ENCODE data around the gene CSMD2.

Gene CSMD2

DNA sequence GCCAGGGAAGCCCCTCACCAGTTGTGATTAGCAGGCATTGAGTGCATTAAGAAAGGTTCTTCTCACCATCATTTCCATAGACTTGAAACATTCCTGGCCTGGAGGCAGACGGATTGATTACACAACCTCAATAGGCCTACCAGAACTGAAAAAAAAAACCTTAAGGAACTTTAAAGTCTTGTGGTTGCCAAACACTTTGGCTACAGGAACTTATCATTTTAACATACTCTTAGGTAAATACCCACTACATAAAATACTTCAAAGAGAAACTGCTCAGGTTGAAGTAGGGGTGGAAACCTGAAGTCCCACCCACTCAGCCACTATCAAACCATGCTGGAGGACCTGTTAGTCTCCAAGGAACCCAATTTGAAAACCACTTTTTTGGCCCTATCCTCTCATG, 323.5 kb downstream of the CSMD2 start:
- Histone ChIP-seq H3K14ac (ENCODE audit: low read length in 2 of 2) (no peak overlapping the region), H3K9ac (ENCODE audit: low read length) (no peak overlapping the region), H2BK5ac (ENCODE audit: low read depth, low read length, poor library complexity, severe bottlenecking) (no peak overlapping the region), H2AK5ac (ENCODE audit: low read length, severe bottlenecking) (no peak overlapping the region), H3K9me3 (ENCODE audit: control insufficient read depth, low read length) (no peaks in the 10 kb centered on the region), H3K23ac (ENCODE audit: low read length in 2 of 2) (no peak overlapping the region), H3K4me2 (ENCODE audit: low read length, poor library complexity, severe bottlenecking) (no peak overlapping the region), H2BK120ac (ENCODE audit: low read depth, low read length) (no peak overlapping the region), H4K91ac (ENCODE audit: low read length) (no peak overlapping the region), H3K79me1 (replicated peaks; ENCODE audit: low read length, poor library complexity, severe bottlenecking) (no peaks in the 10 kb centered on the region), H3K4me3 (ENCODE audit: insufficient read depth in 1 of 2, low read depth in 1 of 2, low read length in 2 of 2) (no peak overlapping the region), H3K18ac (ENCODE audit: low read depth in 1 of 2, low read length in 2 of 2) (no peak overlapping the region), H3K27me3 (ENCODE audit: control insufficient read depth in 1 of 2, insufficient read depth in 1 of 2, low read length in 2 of 2) (no peaks in the 10 kb centered on the region), H3K27ac (ENCODE audit: low read length, poor library complexity, severe bottlenecking) (no peak overlapping the region), H3K4me1 (ENCODE audit: control insufficient read depth, insufficient read depth, low read depth, low read length) (no peaks in the 10 kb centered on the region), H2AFZ (ENCODE audit: low read depth, low read length) (no peak overlapping the region), H2BK12ac (ENCODE audit: low read length in 2 of 2) (no peak overlapping the region), H2BK15ac (ENCODE audit: low read depth, poor library complexity, severe bottlenecking) (no peak overlapping the region), H4K8ac (ENCODE audit: low read length) (no peak overlapping the region), H3K4ac (ENCODE audit: low read depth in 1 of 2, low read length in 2 of 2) (no peak overlapping the region), H3K36me3 (ENCODE audit: control insufficient read depth in 1 of 2, insufficient read depth in 2 of 2, low read depth in 1 of 2, low read length in 2 of 2) (peaks cover 0 to 16% of the 10 kb centered on the region in 2 experiments)
- WGBS = 56% methylated on average over 1 of the region's 1 CpG
- no peak for DNase-seq

DNA sequence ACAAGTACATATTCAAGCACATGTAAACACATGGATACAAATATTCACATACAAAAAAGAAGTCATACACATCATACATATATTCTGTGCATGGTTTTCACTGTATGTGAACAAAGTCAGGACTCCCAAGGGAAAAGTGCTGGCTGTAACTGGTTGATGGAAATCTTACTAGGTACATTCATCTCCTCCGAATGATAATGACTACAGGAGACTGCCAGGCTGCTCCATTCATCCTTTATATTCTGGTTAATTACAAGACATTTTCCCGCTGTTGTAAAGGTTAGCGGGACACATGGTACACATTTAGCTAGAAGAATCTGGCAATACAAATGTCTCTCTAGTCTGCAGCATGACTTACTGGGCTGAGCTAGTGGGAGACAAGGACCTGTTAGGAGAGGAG, 327.4 kb downstream of the CSMD2 start:
- no peak overlapping the region for H3K4me3 ChIP-seq (ENCODE audit: insufficient read depth in 1 of 2, low read depth in 1 of 2, low read length in 2 of 2)
- H3K14ac ChIP-seq (ENCODE audit: low read length in 2 of 2) = no peak overlapping the region
- no peak overlapping the region for H3K18ac ChIP-seq (ENCODE audit: low read depth in 1 of 2, low read length in 2 of 2)
- H2AK5ac ChIP-seq (ENCODE audit: low read length, severe bottlenecking) = no peak overlapping the region
- no peak overlapping the region for H2BK12ac ChIP-seq (ENCODE audit: low read length in 2 of 2)
- H2BK120ac ChIP-seq (ENCODE audit: low read depth, low read length) = no peak overlapping the region
- WGBS = 79% methylated on average over 3 of the region's 3 CpGs
- no peaks in the 10 kb centered on the region for H3K79me1 ChIP-seq (replicated peaks; ENCODE audit: low read length, poor library complexity, severe bottlenecking)
- H4K91ac ChIP-seq (ENCODE audit: low read length) = no peak overlapping the region
- H3K9ac ChIP-seq (ENCODE audit: low read length) = no peak overlapping the region
- H2BK15ac ChIP-seq (ENCODE audit: low read depth, poor library complexity, severe bottlenecking) = no peak overlapping the region
- H3K4me2 ChIP-seq (ENCODE audit: low read length, poor library complexity, severe bottlenecking) = no peak overlapping the region
- no peak for DNase-seq
- no peak overlapping the region for H2AFZ ChIP-seq (ENCODE audit: low read depth, low read length)
- no peaks in the 10 kb centered on the region for H3K27me3 ChIP-seq (ENCODE audit: control insufficient read depth in 1 of 2, insufficient read depth in 1 of 2, low read length in 2 of 2)
- H3K23ac ChIP-seq (ENCODE audit: low read length in 2 of 2) = no peak overlapping the region
- H3K9me3 ChIP-seq (ENCODE audit: control insufficient read depth, low read length) = no peaks in the 10 kb centered on the region
- H3K36me3 ChIP-seq (ENCODE audit: control insufficient read depth in 1 of 2, insufficient read depth in 2 of 2, low read depth in 1 of 2, low read length in 2 of 2) = peaks cover 0 to 8% of the 10 kb centered on the region in 2 experiments
- no peak overlapping the region for H3K27ac ChIP-seq (ENCODE audit: low read length, poor library complexity, severe bottlenecking)
- H3K4me1 ChIP-seq (ENCODE audit: control insufficient read depth, insufficient read depth, low read depth, low read length) = no peaks in the 10 kb centered on the region
- H2BK5ac ChIP-seq (ENCODE audit: low read depth, low read length, poor library complexity, severe bottlenecking) = no peak overlapping the region
- H3K4ac ChIP-seq (ENCODE audit: low read depth in 1 of 2, low read length in 2 of 2) = no peak overlapping the region
- no peak overlapping the region for H4K8ac ChIP-seq (ENCODE audit: low read length)

DNA sequence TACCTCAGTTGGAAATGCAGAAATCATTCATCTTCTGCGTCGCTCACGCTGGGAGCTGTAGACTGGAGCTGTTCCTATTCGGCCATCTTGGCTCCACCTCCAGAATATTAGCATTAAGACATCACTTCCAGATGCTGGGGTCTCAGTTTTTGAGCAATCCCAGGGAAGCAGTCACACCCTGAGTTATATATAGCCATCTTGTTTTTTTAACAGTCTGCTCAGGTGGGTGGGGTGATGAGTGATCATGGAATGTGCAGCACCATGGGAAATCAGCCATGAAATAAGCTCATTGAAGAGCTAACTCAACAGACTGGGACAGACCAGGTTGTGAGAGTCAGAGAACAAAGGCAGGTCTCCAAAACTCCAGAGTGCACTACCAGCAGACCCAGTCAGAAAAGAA, 328.1 kb downstream of the CSMD2 start:
- Histone ChIP-seq H3K4me2 (ENCODE audit: low read length, poor library complexity, severe bottlenecking) (no peak overlapping the region), H3K4ac (ENCODE audit: low read depth in 1 of 2, low read length in 2 of 2) (no peak overlapping the region), H2BK12ac (ENCODE audit: low read length in 2 of 2) (no peak overlapping the region), H4K8ac (ENCODE audit: low read length) (no peak overlapping the region), H2AK5ac (ENCODE audit: low read length, severe bottlenecking) (no peak overlapping the region), H3K9me3 (ENCODE audit: control insufficient read depth, low read length) (no peaks in the 10 kb centered on the region), H3K27me3 (ENCODE audit: control insufficient read depth in 1 of 2, insufficient read depth in 1 of 2, low read length in 2 of 2) (no peaks in the 10 kb centered on the region), H2BK15ac (ENCODE audit: low read depth, poor library complexity, severe bottlenecking) (no peak overlapping the region), H3K27ac (ENCODE audit: low read length, poor library complexity, severe bottlenecking) (no peak overlapping the region), H2BK5ac (ENCODE audit: low read depth, low read length, poor library complexity, severe bottlenecking) (no peak overlapping the region), H3K14ac (ENCODE audit: low read length in 2 of 2) (no peak overlapping the region), H3K18ac (ENCODE audit: low read depth in 1 of 2, low read length in 2 of 2) (no peak overlapping the region), H2AFZ (ENCODE audit: low read depth, low read length) (no peak overlapping the region), H3K79me1 (replicated peaks; ENCODE audit: low read length, poor library complexity, severe bottlenecking) (no peaks in the 10 kb centered on the region), H3K4me3 (ENCODE audit: insufficient read depth in 1 of 2, low read depth in 1 of 2, low read length in 2 of 2) (no peak overlapping the region), H3K23ac (ENCODE audit: low read length in 2 of 2) (no peak overlapping the region), H3K36me3 (ENCODE audit: control insufficient read depth in 1 of 2, insufficient read depth in 2 of 2, low read depth in 1 of 2, low read length in 2 of 2) (peaks cover 0 to 8% of the 10 kb centered on the region in 2 experiments), H4K91ac (ENCODE audit: low read length) (no peak overlapping the region), H3K4me1 (ENCODE audit: control insufficient read depth, insufficient read depth, low read depth, low read length) (no peaks in the 10 kb centered on the region), H2BK120ac (ENCODE audit: low read depth, low read length) (no peak overlapping the region), H3K9ac (ENCODE audit: low read length) (no peak overlapping the region)
- DNase-seq = no peak
- 81% methylated on average over 4 of the region's 4 CpGs for WGBS

DNA sequence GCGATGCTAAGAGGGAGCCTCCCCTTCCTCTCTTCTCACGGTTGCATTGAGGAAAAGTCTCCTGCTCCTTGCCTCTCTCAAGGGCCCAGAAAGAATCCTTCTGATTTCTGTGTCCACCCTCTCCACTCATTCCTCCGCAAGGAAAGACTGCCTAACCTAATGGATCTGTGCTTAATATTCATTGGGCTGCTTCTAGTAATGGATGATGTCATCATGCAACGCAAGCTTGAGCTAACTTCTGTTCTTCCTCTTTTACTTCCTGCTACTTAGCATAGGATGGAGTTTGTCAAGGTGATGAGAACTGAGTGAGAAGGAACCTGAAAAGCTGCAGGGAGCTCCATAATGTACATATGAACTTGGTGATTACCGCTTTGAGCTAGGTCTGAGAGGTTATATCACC, 336.4 kb downstream of the CSMD2 start:
- H4K91ac ChIP-seq (ENCODE audit: low read length) = no peak overlapping the region
- H2BK15ac ChIP-seq (ENCODE audit: low read depth, poor library complexity, severe bottlenecking) = no peak overlapping the region
- H3K79me1 ChIP-seq (replicated peaks; ENCODE audit: low read length, poor library complexity, severe bottlenecking) = no peaks in the 10 kb centered on the region
- no peak overlapping the region for H2BK5ac ChIP-seq (ENCODE audit: low read depth, low read length, poor library complexity, severe bottlenecking)
- H3K18ac ChIP-seq (ENCODE audit: low read depth in 1 of 2, low read length in 2 of 2) = no peak overlapping the region
- no peak overlapping the region for H3K14ac ChIP-seq (ENCODE audit: low read length in 2 of 2)
- H2BK120ac ChIP-seq (ENCODE audit: low read depth, low read length) = no peak overlapping the region
- no peak overlapping the region for H2BK12ac ChIP-seq (ENCODE audit: low read length in 2 of 2)
- no peak overlapping the region for H3K4ac ChIP-seq (ENCODE audit: low read depth in 1 of 2, low read length in 2 of 2)
- H3K4me1 ChIP-seq (ENCODE audit: control insufficient read depth, insufficient read depth, low read depth, low read length) = no peaks in the 10 kb centered on the region
- H3K23ac ChIP-seq (ENCODE audit: low read length in 2 of 2) = no peak overlapping the region
- no peak overlapping the region for H3K27ac ChIP-seq (ENCODE audit: low read length, poor library complexity, severe bottlenecking)
- H3K4me2 ChIP-seq (ENCODE audit: low read length, poor library complexity, severe bottlenecking) = no peak overlapping the region
- H3K27me3 ChIP-seq (ENCODE audit: control insufficient read depth in 1 of 2, insufficient read depth in 1 of 2, low read length in 2 of 2) = no peaks in the 10 kb centered on the region
- no peaks in the 10 kb centered on the region for H3K9me3 ChIP-seq (ENCODE audit: control insufficient read depth, low read length)
- H3K9ac ChIP-seq (ENCODE audit: low read length) = no peak overlapping the region
- no peak overlapping the region for H4K8ac ChIP-seq (ENCODE audit: low read length)
- H2AK5ac ChIP-seq (ENCODE audit: low read length, severe bottlenecking) = no peak overlapping the region
- no peak for DNase-seq
- WGBS = 98% methylated on average over 3 of the region's 5 CpGs
- no peak overlapping the region for H3K4me3 ChIP-seq (ENCODE audit: insufficient read depth in 1 of 2, low read depth in 1 of 2, low read length in 2 of 2)
- H3K36me3 ChIP-seq (ENCODE audit: control insufficient read depth in 1 of 2, insufficient read depth in 2 of 2, low read depth in 1 of 2, low read length in 2 of 2) = peaks cover 0 to 4% of the 10 kb centered on the region in 2 experiments
- H2AFZ ChIP-seq (ENCODE audit: low read depth, low read length) = no peak overlapping the region
